Spleen (tissue), 11 donors: ENCODE data around the gene CCDC88C. TPM values are rescaled to one million over a fixed set of nuclear protein-coding genes. Genes with fewer than 3 reads are reported as not detected.

ENCODE experiments used
- DNase-seq: peaks from one replicate; pipeline ENCODE4 v3.0.0-alpha.2; 2020
- H3K27ac ChIP-seq, 8 donors: fragments of 200-600 bp; sonication (generic) in 7 of 8; 1 replicate in 4 of 8; 2 replicates in 4 of 8; pipeline versions ENCODE4 v1.5.0 to v1.8.0; 2016 to 2021; ENCODE audit warnings: inconsistent platforms in 4 of 8, mild to moderate bottlenecking in 4 of 8, moderate library complexity in 1 of 8
- H3K27me3 ChIP-seq, 7 donors: fragments of 200-600 bp; sonication (generic) in 6 of 7; replicated peaks in 1 of 7; 1 replicate in 4 of 7; 2 replicates in 3 of 7; pipeline versions ENCODE4 v1.5.0 to v1.8.0; 2016 to 2021; ENCODE audit warnings: inconsistent platforms in 3 of 7, mild to moderate bottlenecking in 1 of 7
- H3K36me3 ChIP-seq, 6 donors: fragments of 200-600 bp; sonication (generic) in 5 of 6; 1 replicate in 4 of 6; 2 replicates in 2 of 6; pipeline versions ENCODE4 v1.5.0 to v1.8.0; 2016 to 2021; ENCODE audit warnings: inconsistent platforms in 2 of 6
- H3K4me1 ChIP-seq, 6 donors: fragments of 200-600 bp; sonication (generic) in 5 of 6; 1 replicate in 3 of 6; 2 replicates in 3 of 6; pipeline versions ENCODE4 v1.5.0 to v1.8.0; 2016 to 2021; ENCODE audit warnings: inconsistent platforms in 3 of 6
- H3K4me3 ChIP-seq, 8 donors: fragments of 200-600 bp; sonication (generic) in 7 of 8; 1 replicate in 4 of 8; 2 replicates in 4 of 8; pipeline versions ENCODE4 v1.5.0 to v1.8.0; 2016 to 2021; ENCODE audit warnings: inconsistent platforms in 4 of 8, mild to moderate bottlenecking in 4 of 8, moderate library complexity in 2 of 8
- H3K9me3 ChIP-seq, 8 donors: fragments of 200-600 bp; sonication (generic) in 7 of 8; 1 replicate in 4 of 8; 2 replicates in 4 of 8; pipeline versions ENCODE4 v1.5.0 to v1.8.0; 2016 to 2021; ENCODE audit warnings: inconsistent platforms in 4 of 8
- CTCF ChIP-seq, 11 experiments: fragments of 200-600 bp in 7 of 11; fragments of 450-650 bp in 4 of 11; sonication (generic) in 4 of 11; IDR thresholded peaks in 8 of 11; conservative IDR thresholded peaks in 3 of 11; 1 replicate in 7 of 11; 2 replicates in 4 of 11; pipeline versions ENCODE4 v1.4.0 to v1.8.0; 2016 to 2021; ENCODE audit warnings: antibody characterized with exemption in 11 of 11, inconsistent platforms in 4 of 11, mild to moderate bottlenecking in 1 of 11
- POLR2A ChIP-seq, 3 donors: fragments of 450-650 bp; IDR thresholded peaks; one replicate each; pipeline ENCODE4 v1.5.1; 2017; ENCODE audit warnings: antibody characterized with exemption in 3 of 3, mild to moderate bottlenecking in 1 of 3
- POLR2AphosphoS5 ChIP-seq, 3 donors: sonication (generic); formaldehyde crosslinking; IDR thresholded peaks; one replicate each; pipeline ENCODE4 v1.5.1; 2017; ENCODE audit warnings: antibody characterized with exemption in 3 of 3
- WGBS, 5 donors: extraction: QIAGEN DNeasy Blood & Tissue Kit in 3 of 5; methylation state at CpG; one replicate each; pipeline versions ENCODE4 v1.1.5 to v1.1.7; 2013 to 2018; 5-methylcytosine and 5-hydroxymethylcytosine counted together
- intact Hi-C: fragments of 100-400 bp; cut with DNase I; formaldehyde crosslinking; loops from one replicate; pipeline ENCODE4 v1.15.0; 2023; ENCODE audit warnings: low total_unique reads
- polyA plus RNA-seq, 3 donors: library from polyadenylated mRNA; stranded (reverse); fragments of 200-250 nt; gene quantifications; one replicate each; pipeline ENCODE4 v1.2.1, GENCODE V29; 2013
- total RNA-seq, 7 donors: library from RNA; depleted of rRNA in 3 of 7; stranded (reverse); fragments of >200 nt in 3 of 7; fragmentation: NEBNext Ultra II Directional in 4 of 7; extraction: Animal tissue kit (Norgen Biotek cat#: 25700) in 4 of 7; gene quantifications; one replicate each; pipeline versions ENCODE4 v1.1.0 to v1.2.1, GENCODE V29; 2016 to 2021
- donor health status: healthy with polysubstance abuse.
- donor health status: DM: no; HTN: no; CAD: no; lungs with moderate emphysema.
- donor health status: DM: no; HTN: no; CAD: no.
- donor health status: Bipolar disorder and iron deficiency.
- donor health status: healthy.
- donor health status: DM: no; HTN: no; CAD: no.
- donor health status: DM: yes; HTN: yes; CAD: no.

Gene CCDC88C
- total and polyA plus RNA-seq, 10 donors = 23.2 to 136 (median 101) TPM

GRCh38 chr14:91385224-91385623 is 32.4 kb downstream of the CCDC88C start:
- Histone ChIP-seq H3K4me3 (no peak overlapping the region), H3K9me3 (no peaks in the 10 kb centered on the region), H3K36me3 (peaks cover 0 to 32% (median 0%) of the 10 kb centered on the region in 6 donors), H3K27ac (no peak overlapping the region), H3K4me1 (peaks cover 41 to 100% (median 84%) of the 10 kb centered on the region in 6 donors), H3K27me3 (no peaks in the 10 kb centered on the region)
- 91 to 97% (median 92%) methylated on average over 9 of the region's 9 CpGs for WGBS, 5 donors
- DNase-seq = no peak
- intact Hi-C loops = no loop called here
- TF ChIP-seq POLR2AphosphoS5 (IDR thresholded peaks at IDR 0.05) = no peak
- TF ChIP-seq POLR2A (IDR thresholded peaks at IDR 0.05) = no peak
- no peak for TF ChIP-seq CTCF (IDR thresholded peaks at IDR 0.05 in 8 of 11, conservative IDR thresholded peaks at IDR 0.05 in 3 of 11)

- no peaks in the 10 kb centered on the region for H3K27me3 ChIP-seq
- peaks cover 49 to 100% (median 87%) of the 10 kb centered on the region in 6 donors for H3K4me1 ChIP-seq
- WGBS, 5 donors = 78 to 89% (median 84%) methylated on average over 7 of the region's 7 CpGs
- H3K9me3 ChIP-seq = no peaks in the 10 kb centered on the region
- peak overlapping the region in 1 of 8 donors; percentile 29 for H3K27ac ChIP-seq
- intact Hi-C loops = no loop called here
- TF ChIP-seq POLR2A (IDR thresholded peaks at IDR 0.05) (no peak), POLR2AphosphoS5 (IDR thresholded peaks at IDR 0.05) (no peak), CTCF (IDR thresholded peaks at IDR 0.05 in 8 of 11, conservative IDR thresholded peaks at IDR 0.05 in 3 of 11) (no peak)
- no peak overlapping the region for H3K4me3 ChIP-seq
- DNase-seq = no peak
- peaks cover 0 to 36% (median 0%) of the 10 kb centered on the region in 6 donors for H3K36me3 ChIP-seq
These were observed 34.2 kb downstream of the CCDC88C start for GRCh38 chr14:91383439-91383838.

GRCh38 chr14:91381801-91382670 is 35.6 kb downstream of the CCDC88C start:
- no peaks in the 10 kb centered on the region for H3K27me3 ChIP-seq
- H3K9me3 ChIP-seq = no peaks in the 10 kb centered on the region
- no peak overlapping the region for H3K4me3 ChIP-seq
- intact Hi-C loops = no loop called here
- no peak for TF ChIP-seq CTCF (IDR thresholded peaks at IDR 0.05 in 8 of 11, conservative IDR thresholded peaks at IDR 0.05 in 3 of 11)
- no peak for TF ChIP-seq POLR2A (IDR thresholded peaks at IDR 0.05)
- no peak for TF ChIP-seq POLR2AphosphoS5 (IDR thresholded peaks at IDR 0.05)
- H3K4me1 ChIP-seq = peaks cover 49 to 100% (median 87%) of the 10 kb centered on the region in 6 donors
- H3K27ac ChIP-seq = peak overlapping the region in 2 of 8 donors; percentile 25 to 26
- WGBS, 5 donors = 89 to 94% (median 92%) methylated on average over 13 of the region's 13 CpGs
- peaks cover 0 to 30% (median 0%) of the 10 kb centered on the region in 6 donors for H3K36me3 ChIP-seq
- DNase-seq = no peak
